ENCODE results near the gene SCAPER. TPM values are rescaled to one million over a fixed set of nuclear protein-coding genes. Genes with fewer than 3 reads are reported as not detected.

Gene SCAPER
- 13.7 and 15.9 TPM in 2 replicates for total RNA-seq

GRCh38 chr15:76905013-76905839 lies at the start of gene SCAPER:
Gene SCAPER (minus strand): TSS chr15:76905340. CDS start chr15:76883817, 21,523 bp downstream.

GRCh38 chr15:76931397-76932134 lies 26.4 kb upstream of the SCAPER start, which contains the start of gene RCN2:
Gene RCN2 (plus strand): TSS chr15:76931749. CDS start chr15:76931842, 93 bp downstream.

GRCh38 chr15:76336254-76337058 lies 568.7 kb downstream of the SCAPER start, which contains the start of gene ISL2:
Gene ISL2 (plus strand): TSS chr15:76336773. CDS start chr15:76336884, 111 bp downstream.

GRCh38 chr15:76311100-76311953 lies 593.8 kb downstream of the SCAPER start, which contains the start of gene ETFA:
Gene ETFA (minus strand): TSS chr15:76311469. CDS start chr15:76311388, 81 bp downstream.

Small RNA genes lying within 50 kb of the gene (small RNA-seq; reads per million reads assigned to genes)
- gene AC090751.1 (not detected), gene MIR3713 (not detected)

Other genes with a start within 250 kb of the SCAPER start
- 76.5 and 91.0 TPM in 2 replicates for gene RCN2, start 26.4 kb upstream of the SCAPER start, total RNA-seq
- 0.36 and 1.9 TPM in 2 replicates for gene PSTPIP1, start 89.8 kb upstream of the SCAPER start, total RNA-seq
- gene TSPAN3, start 165.8 kb upstream of the SCAPER start, total RNA-seq, result 261 and 343 TPM in 2 replicates